K562 (cell line): ENCODE results near the gene GCHFR. TPM values are rescaled to one million over a fixed set of nuclear protein-coding genes. Genes with fewer than 3 reads are reported as not detected.

ENCODE experiments used
- CCNT2 ChIP-seq: IDR thresholded peaks from 2 replicates; pipeline ENCODE4 v1.6.1; 2011; ENCODE audit warnings: borderline replicate concordance, low read depth, mild to moderate bottlenecking, moderate library complexity, mixed read lengths, low read length; ENCODE audit not compliant: insufficient read length; ENCODE audit errors: extremely low read depth
- CXXC5 ChIP-seq: fragments of 250-450 bp; sonication (Bioruptor Pico); IDR thresholded peaks from 2 replicates; pipeline ENCODE4 v1.8.0; 2022; ENCODE audit warnings: inconsistent platforms, mild to moderate bottlenecking, moderate library complexity
- ETV6 ChIP-seq, 3 experiments: fragments of 150-350 bp in 1 of 3; sonication (generic) in 1 of 3; formaldehyde crosslinking in 1 of 3; IDR thresholded peaks; 2 replicates each; pipeline versions ENCODE4 v1.6.1 to v1.8.0; 2014 to 2022; ENCODE audit warnings: borderline replicate concordance in 2 of 3, low read depth in 2 of 3, antibody characterized with exemption in 1 of 3, low read length in 1 of 3, mild to moderate bottlenecking in 1 of 3, missing genetic modification reagents in 1 of 3
- FOXP1 ChIP-seq: sonication (generic); formaldehyde crosslinking; IDR thresholded peaks from 2 replicates; pipeline ENCODE4 v1.8.0; 2022; ENCODE audit warnings: mild to moderate bottlenecking, missing genetic modification reagents
- HSF4 ChIP-seq: fragments of 250-450 bp; sonication (Bioruptor Pico); IDR thresholded peaks from 2 replicates; pipeline ENCODE4 v2.1.2; 2022; ENCODE audit warnings: mild to moderate bottlenecking, moderate library complexity, borderline replicate concordance
- L3MBTL2 ChIP-seq: fragments of 450-650 bp; IDR thresholded peaks from 2 replicates; pipeline ENCODE4 v1.6.1; 2016; ENCODE audit warnings: mild to moderate bottlenecking, moderate library complexity
- NCOA4 ChIP-seq: fragments of 450-650 bp; IDR thresholded peaks from 2 replicates; pipeline ENCODE4 v1.6.1; 2018; ENCODE audit warnings: mild to moderate bottlenecking; ENCODE audit not compliant: partially characterized antibody
- NFIX ChIP-seq: fragments of 250-450 bp; sonication (Bioruptor Pico); IDR thresholded peaks from 2 replicates; pipeline ENCODE4 v1.4.0; 2020; ENCODE audit warnings: low read depth, mild to moderate bottlenecking, moderate library complexity
- RBFOX2 ChIP-seq: fragments of 200-400 bp; formaldehyde crosslinking; IDR thresholded peaks from 2 replicates; pipeline ENCODE4 v1.6.1; 2017; ENCODE audit warnings: low read depth, mild to moderate bottlenecking, low read length, moderate library complexity
- RBM25 ChIP-seq: fragments of 200-400 bp; formaldehyde crosslinking; IDR thresholded peaks from 2 replicates; pipeline ENCODE4 v1.6.1; 2018; ENCODE audit warnings: low read length, low read depth, moderate library complexity; ENCODE audit not compliant: severe bottlenecking
- RBM39 ChIP-seq: fragments of 200-400 bp; formaldehyde crosslinking; optimal IDR thresholded peaks from 2 replicates; pipeline ENCODE3; 2018; ENCODE audit warnings: low read depth, low read length
- SIX5 ChIP-seq, 2 experiments: IDR thresholded peaks; 2 replicates each; pipeline ENCODE4 v1.6.1; 2011; ENCODE audit warnings: low read length in 2 of 2, borderline replicate concordance in 1 of 2, low read depth in 1 of 2, mild to moderate bottlenecking in 1 of 2, moderate library complexity in 1 of 2; ENCODE audit not compliant: insufficient read depth in 1 of 2
- SNIP1 ChIP-seq: fragments of 450-650 bp; IDR thresholded peaks from 2 replicates; pipeline ENCODE4 v1.7.1; 2017; ENCODE audit warnings: low read depth, mild to moderate bottlenecking
- SP1 ChIP-seq: sonication (generic); formaldehyde crosslinking; IDR thresholded peaks from 2 replicates; pipeline ENCODE4 v1.8.1; 2022; ENCODE audit warnings: mild to moderate bottlenecking, missing genetic modification reagents
- ZFP30 ChIP-seq: fragments of 250-450 bp; sonication (Bioruptor Pico); IDR thresholded peaks from 2 replicates; pipeline ENCODE4 v1.8.0; 2022; ENCODE audit warnings: moderate library complexity, mild to moderate bottlenecking, inconsistent platforms, borderline replicate concordance
- ZFX ChIP-seq: sonication (generic); formaldehyde crosslinking; IDR thresholded peaks from 2 replicates; pipeline ENCODE4 v1.8.0; 2022; ENCODE audit warnings: mild to moderate bottlenecking, missing genetic modification reagents, moderate library complexity
- ZKSCAN8 ChIP-seq: fragments of 200-800 bp; sonication (Bioruptor generic); IDR thresholded peaks from 2 replicates; pipeline ENCODE4 v1.6.1; 2016; ENCODE audit warnings: missing genetic modification characterization, missing compliant biosample characterization
- polyA plus RNA-seq, 8 experiments: library from polyadenylated mRNA; depleted of rRNA in 4 of 8; stranded (reverse) in 5 of 8; unstranded in 3 of 8; fragments of >200 nt; fragmentation: Nextera tagmentation in 2 of 8; fragmentation: Illumina TruSeq in 1 of 8; extraction: Ambion mirVana in 2 of 8; extraction: Trizol in 1 of 8; gene quantifications; 2 replicates each; pipeline versions ENCODE4 v1.2.1 to v1.2.3, GENCODE V29; 2011 to 2014; ENCODE audit warnings: inconsistent platforms in 1 of 8, missing spikeins in 1 of 8
- total RNA-seq, 7 experiments: library from RNA; depleted of rRNA in 6 of 7; stranded (reverse); fragments of >200 nt in 6 of 7; fragmentation: Illumina TruSeq in 2 of 7; extraction: Trizol in 2 of 7; gene quantifications; 2 replicates each; pipeline versions ENCODE4 v1.2.1 to v1.2.3, GENCODE V29; 2011 to 2021; ENCODE audit warnings: low replicate concordance in 1 of 7
- TF ChIP-seq, protein P1 (sequence below): fragments of 250-450 bp; sonication (Bioruptor Pico); IDR thresholded peaks from 2 replicates; pipeline ENCODE4 v1.4.0; 2020
- TF ChIP-seq, protein P2 (sequence below), 2 experiments: fragments of 450-650 bp; conservative IDR thresholded peaks; 2 replicates each; pipeline ENCODE4 v1.6.1; 2017; ENCODE audit warnings: mild to moderate bottlenecking in 2 of 2, moderate library complexity in 2 of 2

The GCHFR gene
- total and polyA plus RNA-seq, 9 of the 15 experiments (the other 6 are each of a cell fraction or from before 2014, with no cell fraction given): 8.7 to 83.5 (median 20.8) TPM

DNA sequence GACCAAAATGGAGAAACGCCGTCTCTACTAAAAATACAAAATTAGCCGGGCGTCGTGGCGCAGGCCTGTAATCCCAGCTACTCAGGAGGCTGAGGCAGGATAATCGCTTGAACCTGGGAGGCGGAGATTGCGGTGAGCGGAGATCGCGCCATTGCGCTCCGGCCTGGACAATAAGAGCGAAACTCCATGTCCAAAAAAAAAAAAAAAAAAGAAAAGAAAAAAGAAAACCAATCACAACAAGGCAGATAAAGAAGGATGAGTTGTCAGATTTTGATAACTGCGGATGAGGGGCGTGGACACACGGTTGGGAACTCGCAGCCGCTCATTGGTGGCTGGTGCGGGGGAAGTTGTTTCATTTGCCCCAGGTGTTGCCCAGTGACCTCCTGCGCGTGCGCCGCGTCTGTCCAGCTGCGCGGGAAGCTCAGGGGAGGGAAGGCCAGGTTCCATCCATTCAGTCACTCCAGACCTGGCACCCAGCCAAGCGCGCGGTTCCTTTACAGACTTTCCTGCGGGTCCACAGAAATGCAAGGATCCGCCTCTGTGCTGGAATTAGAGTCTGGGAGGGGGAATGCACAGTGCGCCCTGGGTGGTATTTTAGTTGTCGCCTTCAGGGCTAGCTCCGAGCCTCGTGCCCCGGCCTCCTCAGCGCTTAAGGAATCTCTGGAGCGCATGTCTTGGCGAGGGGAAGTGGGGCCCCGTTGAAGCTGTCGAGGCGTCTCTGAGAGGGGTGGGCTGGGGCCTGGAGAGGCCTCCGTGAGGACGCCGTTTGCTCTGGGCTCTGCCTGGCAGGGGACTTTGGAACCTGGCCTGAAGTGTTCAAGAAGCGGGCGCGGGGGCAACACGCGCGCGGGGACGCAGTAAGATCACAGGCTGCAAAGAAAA lies 708 bp upstream of the GCHFR start (continued):
- TF ChIP-seq ETV6 (IDR thresholded peaks at IDR 0.05; ENCODE audit: borderline replicate concordance in 1 of 2, low read depth in 2 of 2, low read length in 1 of 2) (no peak), ETV6 (CRISPR knock-in tag; IDR thresholded peaks at IDR 0.05; ENCODE audit: borderline replicate concordance) (peak; percentile 65; the same call in 1 of the 2 replicates), ZFX (CRISPR knock-in tag) (0 out of 2 replicates have a peak, but pooled peaks have one; percentile 88), RBFOX2 (no peak), HSF4 (no peak), ZKSCAN8 (CRISPR knock-in tag) (no peak), ZFP30 (CRISPR knock-in tag) (no peak), CXXC5 (CRISPR knock-in tag) (peak; percentile 95), NCOA4 (no peak), SIX5 (IDR thresholded peaks at IDR 0.05; ENCODE audit: borderline replicate concordance in 1 of 2, insufficient read depth in 1 of 2, low read depth in 1 of 2, low read length in 2 of 2) (no peak), SP1 (CRISPR knock-in tag) (no peak), RBM25 (no peak), L3MBTL2 (peak; percentile 100), RBM39 (peak; percentile 34), NFIX (CRISPR knock-in tag) (peak; percentile 94), FOXP1 (CRISPR knock-in tag) (peak; percentile 97), SNIP1 (0 out of 2 replicates have a peak, but pooled peaks have one; percentile 48), CCNT2 (peak; percentile 34)
- TF ChIP-seq, protein P1, sequence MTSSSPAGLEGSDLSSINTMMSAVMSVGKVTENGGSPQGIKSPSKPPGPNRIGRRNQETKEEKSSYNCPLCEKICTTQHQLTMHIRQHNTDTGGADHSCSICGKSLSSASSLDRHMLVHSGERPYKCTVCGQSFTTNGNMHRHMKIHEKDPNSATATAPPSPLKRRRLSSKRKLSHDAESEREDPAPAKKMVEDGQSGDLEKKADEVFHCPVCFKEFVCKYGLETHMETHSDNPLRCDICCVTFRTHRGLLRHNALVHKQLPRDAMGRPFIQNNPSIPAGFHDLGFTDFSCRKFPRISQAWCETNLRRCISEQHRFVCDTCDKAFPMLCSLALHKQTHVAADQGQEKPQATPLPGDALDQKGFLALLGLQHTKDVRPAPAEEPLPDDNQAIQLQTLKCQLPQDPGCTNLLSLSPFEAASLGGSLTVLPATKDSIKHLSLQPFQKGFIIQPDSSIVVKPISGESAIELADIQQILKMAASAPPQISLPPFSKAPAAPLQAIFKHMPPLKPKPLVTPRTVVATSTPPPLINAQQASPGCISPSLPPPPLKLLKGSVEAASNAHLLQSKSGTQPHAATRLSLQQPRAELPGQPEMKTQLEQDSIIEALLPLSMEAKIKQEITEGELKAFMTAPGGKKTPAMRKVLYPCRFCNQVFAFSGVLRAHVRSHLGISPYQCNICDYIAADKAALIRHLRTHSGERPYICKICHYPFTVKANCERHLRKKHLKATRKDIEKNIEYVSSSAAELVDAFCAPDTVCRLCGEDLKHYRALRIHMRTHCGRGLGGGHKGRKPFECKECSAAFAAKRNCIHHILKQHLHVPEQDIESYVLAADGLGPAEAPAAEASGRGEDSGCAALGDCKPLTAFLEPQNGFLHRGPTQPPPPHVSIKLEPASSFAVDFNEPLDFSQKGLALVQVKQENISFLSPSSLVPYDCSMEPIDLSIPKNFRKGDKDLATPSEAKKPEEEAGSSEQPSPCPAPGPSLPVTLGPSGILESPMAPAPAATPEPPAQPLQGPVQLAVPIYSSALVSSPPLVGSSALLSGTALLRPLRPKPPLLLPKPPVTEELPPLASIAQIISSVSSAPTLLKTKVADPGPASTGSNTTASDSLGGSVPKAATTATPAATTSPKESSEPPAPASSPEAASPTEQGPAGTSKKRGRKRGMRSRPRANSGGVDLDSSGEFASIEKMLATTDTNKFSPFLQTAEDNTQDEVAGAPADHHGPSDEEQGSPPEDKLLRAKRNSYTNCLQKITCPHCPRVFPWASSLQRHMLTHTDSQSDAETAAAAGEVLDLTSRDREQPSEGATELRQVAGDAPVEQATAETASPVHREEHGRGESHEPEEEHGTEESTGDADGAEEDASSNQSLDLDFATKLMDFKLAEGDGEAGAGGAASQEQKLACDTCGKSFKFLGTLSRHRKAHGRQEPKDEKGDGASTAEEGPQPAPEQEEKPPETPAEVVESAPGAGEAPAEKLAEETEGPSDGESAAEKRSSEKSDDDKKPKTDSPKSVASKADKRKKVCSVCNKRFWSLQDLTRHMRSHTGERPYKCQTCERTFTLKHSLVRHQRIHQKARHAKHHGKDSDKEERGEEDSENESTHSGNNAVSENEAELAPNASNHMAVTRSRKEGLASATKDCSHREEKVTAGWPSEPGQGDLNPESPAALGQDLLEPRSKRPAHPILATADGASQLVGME: no peak
- TF ChIP-seq, protein P2, sequence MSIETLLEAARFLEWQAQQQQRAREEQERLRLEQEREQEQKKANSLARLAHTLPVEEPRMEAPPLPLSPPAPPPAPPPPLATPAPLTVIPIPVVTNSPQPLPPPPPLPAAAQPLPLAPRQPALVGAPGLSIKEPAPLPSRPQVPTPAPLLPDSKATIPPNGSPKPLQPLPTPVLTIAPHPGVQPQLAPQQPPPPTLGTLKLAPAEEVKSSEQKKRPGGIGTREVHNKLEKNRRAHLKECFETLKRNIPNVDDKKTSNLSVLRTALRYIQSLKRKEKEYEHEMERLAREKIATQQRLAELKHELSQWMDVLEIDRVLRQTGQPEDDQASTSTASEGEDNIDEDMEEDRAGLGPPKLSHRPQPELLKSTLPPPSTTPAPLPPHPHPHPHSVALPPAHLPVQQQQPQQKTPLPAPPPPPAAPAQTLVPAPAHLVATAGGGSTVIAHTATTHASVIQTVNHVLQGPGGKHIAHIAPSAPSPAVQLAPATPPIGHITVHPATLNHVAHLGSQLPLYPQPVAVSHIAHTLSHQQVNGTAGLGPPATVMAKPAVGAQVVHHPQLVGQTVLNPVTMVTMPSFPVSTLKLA (conservative IDR thresholded peaks at IDR 0.05): peak in 1 of 2 experiments; percentile 20; a peak in 2 of 4 replicates
